ENCODE data around the gene TRAK1.
"Not testable (repeated sequence)": the region's sequence is repeated elsewhere in the genome, so short reads cannot be mapped to it uniquely, and the experiment has no call there.

The TRAK1 gene, protein sequence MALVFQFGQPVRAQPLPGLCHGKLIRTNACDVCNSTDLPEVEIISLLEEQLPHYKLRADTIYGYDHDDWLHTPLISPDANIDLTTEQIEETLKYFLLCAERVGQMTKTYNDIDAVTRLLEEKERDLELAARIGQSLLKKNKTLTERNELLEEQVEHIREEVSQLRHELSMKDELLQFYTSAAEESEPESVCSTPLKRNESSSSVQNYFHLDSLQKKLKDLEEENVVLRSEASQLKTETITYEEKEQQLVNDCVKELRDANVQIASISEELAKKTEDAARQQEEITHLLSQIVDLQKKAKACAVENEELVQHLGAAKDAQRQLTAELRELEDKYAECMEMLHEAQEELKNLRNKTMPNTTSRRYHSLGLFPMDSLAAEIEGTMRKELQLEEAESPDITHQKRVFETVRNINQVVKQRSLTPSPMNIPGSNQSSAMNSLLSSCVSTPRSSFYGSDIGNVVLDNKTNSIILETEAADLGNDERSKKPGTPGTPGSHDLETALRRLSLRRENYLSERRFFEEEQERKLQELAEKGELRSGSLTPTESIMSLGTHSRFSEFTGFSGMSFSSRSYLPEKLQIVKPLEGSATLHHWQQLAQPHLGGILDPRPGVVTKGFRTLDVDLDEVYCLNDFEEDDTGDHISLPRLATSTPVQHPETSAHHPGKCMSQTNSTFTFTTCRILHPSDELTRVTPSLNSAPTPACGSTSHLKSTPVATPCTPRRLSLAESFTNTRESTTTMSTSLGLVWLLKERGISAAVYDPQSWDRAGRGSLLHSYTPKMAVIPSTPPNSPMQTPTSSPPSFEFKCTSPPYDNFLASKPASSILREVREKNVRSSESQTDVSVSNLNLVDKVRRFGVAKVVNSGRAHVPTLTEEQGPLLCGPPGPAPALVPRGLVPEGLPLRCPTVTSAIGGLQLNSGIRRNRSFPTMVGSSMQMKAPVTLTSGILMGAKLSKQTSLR

DNA sequence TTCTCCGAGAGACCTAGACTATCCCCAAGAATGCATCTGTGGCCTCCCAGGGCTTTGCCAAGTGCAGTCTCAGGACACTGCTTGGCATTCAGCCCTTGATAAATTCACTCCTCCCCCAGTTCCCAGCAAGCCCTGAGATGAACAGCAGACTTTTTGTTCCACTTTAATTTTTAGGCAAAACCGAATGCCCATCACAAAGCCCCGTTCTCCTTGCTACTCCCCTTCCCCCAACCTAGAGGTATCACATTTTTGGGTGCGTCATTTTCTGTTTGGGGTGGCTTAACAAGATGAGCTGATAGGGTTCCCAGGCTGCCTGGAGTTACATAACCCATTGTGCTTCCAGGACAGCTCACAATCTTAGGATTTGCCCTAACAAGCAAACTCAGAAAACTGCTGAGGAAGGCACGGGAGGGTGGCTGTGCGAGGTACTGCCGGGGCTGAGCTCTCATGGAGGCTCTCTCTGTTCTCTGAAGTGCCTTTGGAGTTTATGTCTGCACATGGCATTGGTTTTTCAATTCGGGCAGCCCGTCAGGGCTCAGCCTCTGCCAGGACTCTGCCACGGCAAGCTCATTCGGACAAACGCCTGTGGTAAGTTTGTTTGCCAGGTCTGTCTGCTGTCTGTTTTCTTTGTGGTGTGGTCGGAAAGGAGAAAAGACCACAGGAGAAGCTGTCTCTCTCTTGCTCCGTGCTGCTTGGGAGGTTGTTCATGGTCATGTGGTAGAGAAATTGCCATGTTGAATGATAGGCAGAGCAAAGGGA, at the start of gene TRAK1:
TRAK1 (plus strand) TSS at position 385 of the 759 bp plus-strand sequence; CDS start at position 498, 113 bp downstream.
- Mint-ChIP-seq H3K4me3 (no peak within 1 kb of the TSS), H3K9me3 (peaks cover 27% of the 10 kb centered on the region), H3K36me3 (ENCODE audit: low read depth) (peaks cover 48% of the 10 kb centered on the region), H3K4me1 (peaks cover 25% of the 10 kb centered on the region), H3K27ac (no peak within 1 kb of the TSS), H3K27me3 (ENCODE audit: low read depth, poor library complexity) (no peaks in the 10 kb centered on the region)
- TF ChIP-seq, protein P1, sequence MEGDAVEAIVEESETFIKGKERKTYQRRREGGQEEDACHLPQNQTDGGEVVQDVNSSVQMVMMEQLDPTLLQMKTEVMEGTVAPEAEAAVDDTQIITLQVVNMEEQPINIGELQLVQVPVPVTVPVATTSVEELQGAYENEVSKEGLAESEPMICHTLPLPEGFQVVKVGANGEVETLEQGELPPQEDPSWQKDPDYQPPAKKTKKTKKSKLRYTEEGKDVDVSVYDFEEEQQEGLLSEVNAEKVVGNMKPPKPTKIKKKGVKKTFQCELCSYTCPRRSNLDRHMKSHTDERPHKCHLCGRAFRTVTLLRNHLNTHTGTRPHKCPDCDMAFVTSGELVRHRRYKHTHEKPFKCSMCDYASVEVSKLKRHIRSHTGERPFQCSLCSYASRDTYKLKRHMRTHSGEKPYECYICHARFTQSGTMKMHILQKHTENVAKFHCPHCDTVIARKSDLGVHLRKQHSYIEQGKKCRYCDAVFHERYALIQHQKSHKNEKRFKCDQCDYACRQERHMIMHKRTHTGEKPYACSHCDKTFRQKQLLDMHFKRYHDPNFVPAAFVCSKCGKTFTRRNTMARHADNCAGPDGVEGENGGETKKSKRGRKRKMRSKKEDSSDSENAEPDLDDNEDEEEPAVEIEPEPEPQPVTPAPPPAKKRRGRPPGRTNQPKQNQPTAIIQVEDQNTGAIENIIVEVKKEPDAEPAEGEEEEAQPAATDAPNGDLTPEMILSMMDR (IDR thresholded peaks at IDR 0.05) = no peak
- no peak for DNase-seq

DNA sequence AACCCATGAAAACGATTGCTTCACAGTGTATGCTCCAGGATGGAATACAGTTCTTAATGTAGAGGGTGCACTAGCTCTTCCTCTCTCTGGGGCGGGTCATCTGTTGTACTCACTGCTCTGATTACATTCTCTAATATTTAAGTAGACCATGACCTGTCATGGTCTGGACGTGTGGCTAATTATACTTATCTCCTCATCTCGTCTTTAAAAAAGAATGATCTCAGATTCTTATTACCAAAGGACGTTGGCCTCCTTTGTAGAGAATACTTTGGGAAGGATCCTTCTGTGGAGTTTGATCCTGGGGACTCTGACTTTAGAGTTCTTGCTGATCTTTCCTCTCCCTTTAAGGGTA, 48.4 kb upstream of the TRAK1 start:
- Mint-ChIP-seq H3K27ac (peak overlapping the region; percentile 100), H3K4me1 (peaks cover 65% of the 10 kb centered on the region), H3K9me3 (no peaks in the 10 kb centered on the region), H3K4me3 (peak overlapping the region; percentile 68), H3K36me3 (ENCODE audit: low read depth) (no peaks in the 10 kb centered on the region), H3K27me3 (ENCODE audit: low read depth, poor library complexity) (no peaks in the 10 kb centered on the region)
- TF ChIP-seq, protein P1 (IDR thresholded peaks at IDR 0.05) = no peak
- DNase-seq = no peak

DNA sequence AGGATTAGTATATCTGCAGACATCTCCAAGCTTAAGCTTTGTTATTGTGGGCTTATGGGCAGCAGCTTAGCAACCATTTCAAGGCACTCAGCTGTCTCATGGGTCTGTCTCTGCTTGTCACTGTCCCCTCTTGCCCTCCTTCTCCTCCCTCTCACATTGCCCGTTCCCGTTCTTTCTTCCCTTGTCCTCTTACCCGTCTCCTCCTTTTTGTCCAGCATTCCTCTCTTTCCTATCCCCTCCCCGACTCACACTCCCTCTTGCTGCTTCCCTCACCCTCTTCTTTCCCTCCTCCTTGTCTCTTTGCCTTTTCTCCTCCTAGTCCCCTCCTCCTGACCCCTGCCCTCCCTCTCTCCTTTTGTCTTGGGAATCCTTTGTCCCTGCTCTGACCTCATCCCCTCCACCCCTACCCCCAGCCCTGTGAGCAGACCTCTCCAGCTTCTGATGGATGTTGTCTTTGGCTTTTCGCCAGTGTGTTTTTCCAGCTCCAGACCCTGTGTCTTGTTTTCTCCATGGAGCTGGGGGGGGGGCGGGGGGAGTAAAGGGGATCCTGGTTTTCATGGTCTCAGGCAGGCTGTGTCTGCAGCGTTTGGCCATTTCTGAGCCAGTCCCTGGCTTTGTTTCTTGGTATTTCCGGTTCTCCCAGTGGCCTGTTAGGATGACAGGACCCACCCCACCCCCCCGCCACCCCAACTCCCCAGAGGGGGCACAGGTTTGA, 47.9 kb upstream of the TRAK1 start:
- H3K27me3 Mint-ChIP-seq (ENCODE audit: low read depth, poor library complexity) = no peaks in the 10 kb centered on the region
- H3K4me1 Mint-ChIP-seq = peaks cover 68% of the 10 kb centered on the region
- peak overlapping the region; percentile 100 for H3K27ac Mint-ChIP-seq
- TF ChIP-seq, protein P1 (IDR thresholded peaks at IDR 0.05) = no peak
- peak; percentile 69 for DNase-seq
- no peaks in the 10 kb centered on the region for H3K36me3 Mint-ChIP-seq (ENCODE audit: low read depth)
- peak overlapping the region; percentile 68 for H3K4me3 Mint-ChIP-seq
- H3K9me3 Mint-ChIP-seq = no peaks in the 10 kb centered on the region

DNA sequence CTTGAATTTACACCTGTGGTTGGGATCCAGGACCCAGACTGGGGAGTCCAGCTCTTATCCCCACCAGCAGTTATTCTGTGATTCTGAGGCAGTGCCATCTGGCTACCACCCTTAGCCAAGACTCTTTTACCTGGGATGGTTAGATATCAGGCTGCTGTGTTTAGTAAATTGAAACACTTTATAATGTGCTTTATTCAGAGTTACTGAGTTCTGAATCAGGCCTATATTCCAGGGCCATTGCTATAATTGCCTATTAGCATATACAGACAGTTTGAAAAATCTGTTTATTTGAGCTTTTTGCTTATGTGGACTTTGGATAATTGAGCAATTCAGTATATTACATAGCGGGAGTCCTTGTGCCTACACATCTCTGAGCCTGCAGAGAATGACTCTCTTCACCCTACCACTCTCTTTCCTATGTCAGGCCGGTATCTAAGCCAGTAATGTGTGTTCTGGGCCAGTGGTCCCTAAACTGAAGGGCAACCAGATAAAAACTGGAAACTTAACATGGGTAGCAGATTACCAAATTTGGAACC, 45.4 kb upstream of the TRAK1 start:
- TF ChIP-seq, protein P1 (IDR thresholded peaks at IDR 0.05) = no peak
- Mint-ChIP-seq H3K4me1 (peaks cover 73% of the 10 kb centered on the region), H3K27ac (peak overlapping the region; percentile 93), H3K4me3 (no peak overlapping the region), H3K36me3 (ENCODE audit: low read depth) (peaks cover 6% of the 10 kb centered on the region), H3K9me3 (no peaks in the 10 kb centered on the region), H3K27me3 (ENCODE audit: low read depth, poor library complexity) (no peaks in the 10 kb centered on the region)
- DNase-seq = no peak

DNA sequence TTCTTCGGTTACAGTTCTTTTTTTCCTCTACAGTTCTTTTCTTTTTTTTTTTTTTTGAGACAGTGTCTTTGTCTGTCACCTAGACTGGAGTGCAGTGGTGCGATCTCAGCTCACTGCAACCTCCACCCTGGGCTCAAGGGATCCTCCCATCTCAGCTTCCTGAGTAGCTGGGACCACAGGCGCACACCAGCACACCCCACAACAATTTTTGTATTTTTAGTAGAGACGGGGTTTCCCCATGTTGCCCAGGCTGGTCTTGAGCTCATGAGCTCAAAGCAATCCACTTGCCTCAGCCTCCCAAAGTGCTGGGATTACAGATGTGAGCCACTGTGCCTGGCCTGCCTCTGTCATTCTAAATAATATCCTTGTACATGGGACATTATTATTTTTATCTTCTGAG, 42.6 kb upstream of the TRAK1 start:
- not testable (repeated sequence) for DNase-seq; H3K9me3 Mint-ChIP-seq; H3K4me3 Mint-ChIP-seq; H3K27me3 Mint-ChIP-seq (ENCODE audit: low read depth, poor library complexity); H3K36me3 Mint-ChIP-seq (ENCODE audit: low read depth)
- Mint-ChIP-seq H3K4me1 (peaks cover 80% of the 10 kb centered on the region), H3K27ac (peak overlapping the region; percentile 90)
